Activated naive CD8-positive, alpha-beta T cell treated with anti-CD3 and anti-CD28 coated beads, Interleukin-2, amount 10 ng/mL, durations not matched to agents 7 days and 5 days (primary cell): ENCODE results near the gene MATCAP1. TPM values are rescaled to one million over a fixed set of nuclear protein-coding genes. Genes with fewer than 3 reads are reported as not detected.

ENCODE experiments used
- ATAC-seq: fragments of 150-1000 bp; cut with Tn5 transposase; one replicate; pipeline ENCODE4 v1.10.0; 2021; ENCODE audit warnings: low read depth, moderate library complexity
- POLR2A ChIA-PET: fragments of 350-600 bp; sonication (Branson Sonifier 250); formaldehyde crosslinking; loops from one replicate; lab custom pipeline; 2021; ENCODE audit warnings: antibody characterized with exemption; lab: Charles Lee
- DNase-seq: peaks from one replicate; pipeline ENCODE4 v3.0.0; 2021
- H3K27ac Mint-ChIP-seq: one replicate; pipeline ENCODE4 v1.8.0; 2022; ENCODE audit warnings: mild to moderate bottlenecking, mixed read lengths
- H3K27me3 Mint-ChIP-seq: one replicate; pipeline ENCODE4 v1.8.0; 2022; ENCODE audit warnings: mild to moderate bottlenecking, moderate library complexity, mixed read lengths
- H3K36me3 Mint-ChIP-seq: one replicate; pipeline ENCODE4 v1.8.0; 2021; ENCODE audit warnings: mild to moderate bottlenecking, mixed read lengths
- H3K4me1 Mint-ChIP-seq: one replicate; pipeline ENCODE4 v1.8.0; 2021; ENCODE audit warnings: mixed read lengths
- H3K4me3 Mint-ChIP-seq: one replicate; pipeline ENCODE4 v1.8.0; 2022; ENCODE audit warnings: mild to moderate bottlenecking, moderate library complexity, mixed read lengths
- H3K9me3 Mint-ChIP-seq: one replicate; pipeline ENCODE4 v1.8.0; 2021; ENCODE audit warnings: mixed read lengths
- total RNA-seq, 2 experiments: library from RNA; stranded (reverse); gene quantifications; one replicate each; pipeline ENCODE4 v1.2.3, GENCODE V29; 2021

MATCAP1 gene
- total RNA-seq, 2 experiments from 2014 or later: 57.4 to 59.1 TPM

DNA sequence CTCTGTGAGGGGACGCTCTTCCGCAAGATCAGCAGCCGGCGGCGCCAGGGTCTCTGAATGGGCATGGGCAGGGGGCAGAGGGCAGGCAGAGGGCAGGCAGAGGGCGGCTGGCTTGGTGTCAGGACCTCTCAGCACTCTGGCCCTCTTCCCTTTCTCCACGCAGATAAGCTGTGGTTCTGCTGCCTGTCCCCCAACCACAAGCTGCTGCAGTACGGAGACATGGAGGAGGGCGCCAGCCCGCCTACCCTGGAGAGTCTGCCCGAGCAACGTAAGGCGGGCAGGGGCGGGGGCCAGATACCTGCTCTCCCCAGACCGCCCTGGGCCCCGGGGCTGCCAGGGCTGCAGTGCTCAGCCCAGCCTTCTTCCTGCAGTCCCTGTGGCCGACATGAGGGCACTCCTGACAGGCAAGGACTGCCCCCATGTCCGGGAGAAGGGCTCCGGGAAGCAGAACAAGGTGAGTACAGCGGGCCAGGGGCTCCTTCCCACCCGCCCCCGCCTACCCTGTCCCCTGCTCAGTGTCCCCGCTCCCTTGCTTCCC, 19.3 kb upstream of the MATCAP1 start:
- H3K4me3 Mint-ChIP-seq: no peak overlapping the region
- peaks cover 6% of the 10 kb centered on the region for H3K4me1 Mint-ChIP-seq
- H3K36me3 Mint-ChIP-seq: peaks cover 2% of the 10 kb centered on the region
- H3K27ac Mint-ChIP-seq: no peak overlapping the region
- no peaks in the 10 kb centered on the region for H3K27me3 Mint-ChIP-seq
- no peak for DNase-seq
- POLR2A ChIA-PET: interaction anchor here (0.6 kb wide), 1 partner anchor 44 kb away, joined by 3 read pairs; no protein-coding TSS in a partner anchor
- no peaks in the 10 kb centered on the region for H3K9me3 Mint-ChIP-seq
- no peak for ATAC-seq

DNA sequence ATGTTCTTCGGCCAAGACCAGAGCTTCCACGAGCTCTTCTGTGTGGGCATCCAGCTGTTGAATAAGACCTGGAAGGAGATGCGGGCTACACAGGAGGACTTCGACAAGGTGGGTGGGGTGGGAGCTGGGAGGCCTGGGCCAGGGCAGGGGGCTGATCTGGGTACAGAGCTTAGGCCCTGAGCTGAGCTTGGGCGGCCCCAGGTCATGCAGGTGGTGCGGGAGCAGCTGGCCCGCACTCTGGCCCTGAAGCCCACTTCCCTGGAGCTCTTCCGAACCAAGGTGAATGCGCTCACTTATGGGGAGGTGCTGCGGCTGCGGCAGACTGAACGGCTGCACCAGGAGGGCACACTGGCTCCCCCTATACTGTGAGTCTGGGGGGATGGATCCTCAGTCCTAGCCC, 18.7 kb upstream of the MATCAP1 start:
- Mint-ChIP-seq H3K36me3 (peaks cover 2% of the 10 kb centered on the region), H3K27me3 (no peaks in the 10 kb centered on the region), H3K4me3 (no peak overlapping the region), H3K4me1 (peaks cover 6% of the 10 kb centered on the region), H3K9me3 (no peaks in the 10 kb centered on the region), H3K27ac (no peak overlapping the region)
- POLR2A ChIA-PET: interaction anchor here (0.6 kb wide), 1 partner anchor 44 kb away, joined by 3 read pairs; no protein-coding TSS in a partner anchor
- DNase-seq: no peak
- no peak for ATAC-seq

DNA sequence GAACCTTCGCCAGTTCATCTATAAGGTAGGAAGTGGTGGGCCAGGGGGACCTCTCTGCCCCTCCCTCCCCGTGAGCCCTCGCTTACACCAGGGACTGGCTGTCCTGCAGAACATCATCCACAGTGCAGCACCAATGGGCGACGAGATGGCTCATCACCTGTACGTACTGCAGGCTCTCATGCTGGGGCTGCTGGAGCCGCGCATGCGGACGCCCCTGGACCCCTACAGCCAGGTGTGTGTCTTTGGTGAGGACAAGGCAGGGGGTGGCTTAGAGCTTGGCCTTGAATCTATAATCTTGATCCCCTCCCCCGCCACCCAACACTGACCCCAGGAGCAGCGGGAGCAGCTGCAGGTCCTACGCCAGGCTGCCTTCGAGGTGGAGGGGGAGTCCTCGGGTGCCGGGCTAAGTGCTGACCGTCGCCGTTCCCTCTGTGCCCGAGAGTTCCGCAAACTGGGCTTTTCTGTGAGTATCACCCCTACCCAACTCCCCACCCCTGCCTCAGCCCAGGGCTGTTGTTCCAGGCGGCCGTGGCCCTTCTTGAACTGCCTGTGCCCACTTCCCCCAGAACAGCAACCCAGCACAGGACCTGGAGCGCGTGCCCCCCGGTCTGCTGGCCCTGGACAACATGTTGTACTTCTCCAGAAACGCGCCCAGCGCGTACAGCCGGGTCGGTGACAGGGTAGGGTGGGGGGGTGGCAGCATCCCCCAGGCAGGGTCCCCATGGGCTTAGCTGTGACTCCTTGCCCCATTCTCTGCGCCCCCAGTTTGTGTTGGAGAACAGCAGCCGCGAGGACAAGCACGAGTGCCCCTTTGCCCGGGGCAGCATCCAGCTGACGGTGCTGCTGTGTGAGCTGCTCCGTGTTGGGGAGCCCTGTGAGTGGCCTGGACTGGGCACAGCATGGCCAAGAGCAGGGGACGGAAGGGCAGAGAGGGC, 17.9 kb upstream of the MATCAP1 start:
- no peak overlapping the region for H3K4me3 Mint-ChIP-seq
- H3K4me1 Mint-ChIP-seq: peaks cover 6% of the 10 kb centered on the region
- no peaks in the 10 kb centered on the region for H3K27me3 Mint-ChIP-seq
- H3K36me3 Mint-ChIP-seq: peaks cover 6% of the 10 kb centered on the region
- H3K27ac Mint-ChIP-seq: no peak overlapping the region
- POLR2A ChIA-PET: no interaction called here
- H3K9me3 Mint-ChIP-seq: no peaks in the 10 kb centered on the region
- DNase-seq (no peak), ATAC-seq (no peak)

DNA sequence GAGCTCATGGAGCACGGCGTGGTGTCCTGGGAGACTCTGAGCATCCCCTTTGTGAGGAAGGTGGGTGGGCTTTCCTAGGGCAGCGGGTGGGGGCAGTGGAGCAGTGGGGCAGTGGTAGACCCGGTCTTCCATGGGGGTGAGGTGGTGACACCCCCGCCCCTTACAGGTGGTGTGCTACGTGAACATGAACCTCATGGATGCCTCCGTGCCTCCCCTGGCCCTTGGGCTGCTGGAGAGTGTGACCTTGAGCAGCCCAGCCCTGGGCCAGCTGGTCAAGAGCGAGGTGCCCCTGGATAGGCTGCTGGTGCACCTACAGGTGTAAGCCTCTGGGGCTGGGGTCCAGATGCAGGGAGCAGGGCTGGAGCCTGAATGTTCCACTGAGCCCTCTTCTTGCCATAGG, 16.7 kb upstream of the MATCAP1 start:
- no peaks in the 10 kb centered on the region for H3K9me3 Mint-ChIP-seq
- POLR2A ChIA-PET: no interaction called here
- H3K4me1 Mint-ChIP-seq: peaks cover 9% of the 10 kb centered on the region
- no peak overlapping the region for H3K4me3 Mint-ChIP-seq
- ATAC-seq: no peak
- no peak for DNase-seq
- peaks cover 15% of the 10 kb centered on the region for H3K36me3 Mint-ChIP-seq
- H3K27ac Mint-ChIP-seq: no peak overlapping the region
- H3K27me3 Mint-ChIP-seq: no peaks in the 10 kb centered on the region

DNA sequence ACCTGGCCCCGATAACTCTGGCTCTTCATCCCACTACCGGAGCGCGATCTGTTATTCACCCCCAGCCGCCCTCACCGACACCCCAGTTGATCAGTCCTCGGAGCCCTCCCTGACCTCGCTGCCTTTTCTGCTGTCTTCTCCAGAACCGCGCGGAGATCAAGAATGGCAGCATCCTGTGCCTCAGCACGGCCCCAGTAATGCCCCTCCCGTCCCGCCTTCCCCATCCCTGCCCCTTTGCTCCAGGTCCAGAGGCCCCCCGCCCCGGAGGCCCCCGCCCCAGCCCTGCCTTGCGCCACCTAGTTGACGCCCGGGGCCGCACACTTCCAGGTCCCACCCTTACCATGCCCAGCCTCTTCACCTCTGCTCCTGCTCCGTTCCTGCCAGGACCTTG, 16.0 kb upstream of the MATCAP1 start:
- Mint-ChIP-seq H3K36me3 (peaks cover 15% of the 10 kb centered on the region), H3K27me3 (no peaks in the 10 kb centered on the region), H3K27ac (no peak overlapping the region), H3K4me1 (peaks cover 9% of the 10 kb centered on the region), H3K4me3 (no peak overlapping the region), H3K9me3 (no peaks in the 10 kb centered on the region)
- ATAC-seq: no peak
- POLR2A ChIA-PET: no interaction called here
- no peak for DNase-seq

DNA sequence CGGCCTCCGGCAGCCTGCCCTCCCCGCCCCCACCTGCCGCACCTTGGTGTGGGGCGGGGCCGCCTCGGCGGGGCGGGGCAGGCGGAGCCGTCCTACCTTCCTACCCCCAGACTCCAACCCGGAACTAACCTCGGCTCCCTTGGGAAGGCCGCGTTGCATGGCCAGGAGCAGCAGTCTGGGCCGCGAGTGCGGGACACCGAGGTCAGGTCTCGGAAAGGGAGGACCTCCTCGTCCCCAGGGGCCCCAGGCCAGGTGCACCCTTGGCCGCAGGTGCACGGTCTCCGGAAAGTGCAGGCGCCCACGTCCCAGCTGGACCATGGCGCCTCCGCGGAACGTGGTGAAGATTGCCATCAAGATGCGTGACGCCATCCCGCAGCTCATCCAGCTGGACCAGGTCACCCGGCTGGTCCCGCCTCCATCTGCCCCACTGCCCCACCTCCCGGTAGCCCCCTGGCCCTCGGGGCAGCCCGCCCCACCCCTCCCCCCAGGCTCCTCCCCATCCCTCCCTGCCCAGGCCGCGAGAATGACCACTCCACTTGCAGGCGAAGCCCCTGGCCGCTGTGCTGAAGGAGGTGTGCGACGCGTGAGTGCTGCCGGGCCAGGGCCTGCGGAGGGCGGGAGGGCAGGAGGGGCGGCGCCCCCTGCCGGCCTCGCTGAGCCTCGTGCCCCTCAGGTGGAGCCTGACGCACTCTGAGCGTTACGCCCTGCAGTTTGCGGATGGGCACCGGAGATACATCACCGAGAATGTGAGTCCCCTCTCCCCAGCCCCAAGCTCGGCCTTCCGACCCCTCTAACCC, 15.4 kb upstream of the MATCAP1 start, which contains the start of gene ELMO3:
Gene ELMO3 (plus strand): TSS at position 121 of the 797 bp plus-strand sequence. CDS start 196 bp downstream, at position 317.
- ATAC-seq (no peak), DNase-seq (no peak)
- Mint-ChIP-seq H3K9me3 (no peaks in the 10 kb centered on the region), H3K36me3 (peaks cover 15% of the 10 kb centered on the region), H3K4me1 (peaks cover 9% of the 10 kb centered on the region), H3K4me3 (no peak within 1 kb of the TSS), H3K27me3 (no peaks in the 10 kb centered on the region), H3K27ac (no peak within 1 kb of the TSS)
- POLR2A ChIA-PET: no interaction called here

DNA sequence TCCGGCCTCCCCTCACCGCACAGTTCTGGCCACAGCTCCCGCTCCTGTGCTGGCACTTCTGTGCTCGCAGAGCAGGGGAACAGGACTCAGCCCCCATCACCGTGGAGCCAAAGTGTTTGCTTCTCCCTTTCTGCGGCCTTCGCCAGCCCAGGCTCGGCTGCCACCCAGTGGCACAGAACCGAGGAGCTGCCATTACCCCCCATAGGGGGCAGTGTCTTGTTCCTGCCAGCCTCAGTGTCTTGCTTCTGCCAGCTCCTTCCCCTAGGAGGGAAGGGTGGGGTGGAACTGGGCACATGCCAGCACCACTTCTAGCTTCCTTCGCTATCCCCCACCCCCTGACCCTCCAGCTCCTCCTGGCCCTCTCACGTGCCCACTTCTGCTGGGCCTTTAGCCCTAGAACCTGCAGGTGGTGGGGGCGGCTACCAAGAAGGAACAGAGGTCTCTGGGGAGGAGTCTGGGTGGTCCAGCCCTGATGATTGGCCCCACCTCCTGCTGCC, 14.5 kb upstream of the MATCAP1 start:
- Mint-ChIP-seq H3K27ac (no peak overlapping the region), H3K4me1 (peaks cover 17% of the 10 kb centered on the region), H3K9me3 (no peaks in the 10 kb centered on the region), H3K4me3 (no peak overlapping the region), H3K27me3 (no peaks in the 10 kb centered on the region), H3K36me3 (peaks cover 15% of the 10 kb centered on the region)
- ATAC-seq (peak; percentile 35), DNase-seq (no peak)
- POLR2A ChIA-PET: interaction anchor here (1.0 to 1.6 kb wide), 2 partner anchors 10 to 29 kb away, joined by 3 to 8 read pairs; partner anchors contain the start of gene TMEM208

DNA sequence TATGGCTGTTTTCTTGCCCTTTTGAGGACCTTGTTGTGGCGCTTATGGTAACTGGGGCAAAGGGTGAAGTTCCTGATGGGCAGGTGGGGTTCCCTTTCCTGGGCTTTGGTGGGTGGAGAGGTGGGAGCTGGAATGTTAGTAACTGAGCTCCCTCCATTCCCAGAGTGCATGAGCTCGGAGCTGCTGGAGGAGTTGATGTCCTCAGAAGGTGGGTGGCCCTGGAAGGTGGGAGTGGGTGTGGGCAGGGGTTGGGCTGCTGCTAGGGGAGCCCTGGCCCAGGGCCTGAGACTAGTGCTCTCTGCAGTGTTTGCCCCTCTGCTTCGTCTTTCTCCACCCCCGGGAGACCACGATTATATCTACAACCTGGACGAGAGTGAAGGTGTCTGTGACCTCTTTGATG, 13.9 kb upstream of the MATCAP1 start:
- Mint-ChIP-seq H3K4me1 (peaks cover 23% of the 10 kb centered on the region), H3K27me3 (no peaks in the 10 kb centered on the region), H3K36me3 (peaks cover 17% of the 10 kb centered on the region), H3K4me3 (no peak overlapping the region), H3K27ac (no peak overlapping the region), H3K9me3 (no peaks in the 10 kb centered on the region)
- DNase-seq (no peak), ATAC-seq (no peak)
- POLR2A ChIA-PET: interaction anchor here (0.9 to 1.6 kb wide), 3 partner anchors 11 to 151 kb away, joined by 3 to 8 read pairs (median 5); partner anchors contain the start of gene TMEM208

DNA sequence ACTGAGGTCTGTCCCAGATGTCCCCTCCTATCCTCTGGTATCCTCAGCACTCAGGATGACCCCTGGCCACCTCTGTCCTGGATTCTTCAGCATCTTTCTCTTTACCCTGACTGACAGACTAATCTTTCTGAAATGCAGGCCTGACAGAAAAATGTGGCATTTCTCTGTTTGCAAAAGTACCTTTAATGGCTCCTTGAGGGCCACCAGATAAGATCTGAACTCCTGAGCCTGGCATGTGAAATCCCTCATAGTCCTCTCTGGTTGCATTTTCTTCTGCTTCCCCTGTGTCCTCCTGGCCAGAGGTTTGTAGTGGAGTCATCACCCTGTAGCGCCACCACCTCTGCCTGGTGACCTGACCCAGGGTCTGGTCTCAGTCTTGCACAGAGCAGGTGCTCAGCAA, 13.1 kb upstream of the MATCAP1 start:
- POLR2A ChIA-PET: interaction anchor here (0.9 kb wide), 1 partner anchor 150 kb away, joined by 5 read pairs; no protein-coding TSS in a partner anchor
- no peak for ATAC-seq
- H3K27ac Mint-ChIP-seq: peak overlapping the region; percentile 8

DNA sequence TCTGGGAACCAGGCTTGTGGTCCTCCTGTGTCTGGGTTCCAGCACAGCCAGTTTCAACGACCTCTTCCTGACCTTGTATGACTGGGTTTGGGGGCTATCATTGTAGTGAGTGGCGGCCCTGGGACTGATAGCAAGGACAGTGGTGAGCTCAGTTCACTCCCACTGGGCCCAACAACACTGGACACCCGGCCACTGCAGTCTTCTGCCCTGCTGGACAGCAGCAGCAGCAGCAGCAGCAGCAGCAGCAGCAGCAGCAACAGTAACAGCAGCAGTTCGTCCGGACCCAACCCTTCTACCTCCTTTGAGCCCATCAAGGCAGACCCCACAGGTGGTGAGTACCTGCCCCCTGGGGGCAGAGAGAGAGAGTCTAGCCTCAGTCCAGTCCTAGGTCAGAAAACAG, 11.9 kb upstream of the MATCAP1 start:
- peaks cover 32% of the 10 kb centered on the region for H3K4me1 Mint-ChIP-seq
- H3K4me3 Mint-ChIP-seq: no peak overlapping the region
- peaks cover 19% of the 10 kb centered on the region for H3K36me3 Mint-ChIP-seq
- H3K9me3 Mint-ChIP-seq: no peaks in the 10 kb centered on the region
- no peak for ATAC-seq
- POLR2A ChIA-PET: no interaction called here
- H3K27ac Mint-ChIP-seq: peak overlapping the region; percentile 13
- DNase-seq: no peak
- H3K27me3 Mint-ChIP-seq: no peaks in the 10 kb centered on the region

More for the DNA sequence above, 13.1 kb upstream of the MATCAP1 start:
- H3K4me3 Mint-ChIP-seq: no peak overlapping the region
- DNase-seq: no peak
- no peaks in the 10 kb centered on the region for H3K9me3 Mint-ChIP-seq
- H3K36me3 Mint-ChIP-seq: peaks cover 19% of the 10 kb centered on the region
- H3K4me1 Mint-ChIP-seq: peaks cover 26% of the 10 kb centered on the region
- no peaks in the 10 kb centered on the region for H3K27me3 Mint-ChIP-seq

DNA sequence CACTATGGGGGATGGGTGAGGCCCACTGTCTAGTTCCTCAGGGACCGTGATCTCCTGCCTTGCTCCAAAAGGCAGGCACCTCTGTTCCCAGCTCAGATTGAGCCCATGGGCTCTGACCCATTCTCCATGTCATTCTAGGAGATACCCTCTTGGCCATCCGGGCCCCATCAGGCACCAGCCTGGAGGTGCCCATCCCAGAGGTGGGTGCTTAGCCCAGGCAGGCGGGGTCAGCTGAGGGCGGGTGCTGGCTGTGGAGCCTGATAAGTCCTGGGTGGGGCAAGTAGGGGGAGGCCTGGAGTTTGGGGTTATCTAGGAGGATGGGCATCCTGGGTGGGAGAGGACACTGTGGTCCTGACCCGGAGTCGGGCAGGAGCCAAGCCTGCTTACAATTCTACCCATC, 10.5 kb upstream of the MATCAP1 start:
- Mint-ChIP-seq H3K27ac (no peak overlapping the region), H3K4me3 (peak overlapping the region; percentile 95), H3K27me3 (no peaks in the 10 kb centered on the region), H3K36me3 (peaks cover 17% of the 10 kb centered on the region), H3K9me3 (no peaks in the 10 kb centered on the region), H3K4me1 (peaks cover 32% of the 10 kb centered on the region)
- POLR2A ChIA-PET: no interaction called here
- ATAC-seq (no peak), DNase-seq (no peak)

DNA sequence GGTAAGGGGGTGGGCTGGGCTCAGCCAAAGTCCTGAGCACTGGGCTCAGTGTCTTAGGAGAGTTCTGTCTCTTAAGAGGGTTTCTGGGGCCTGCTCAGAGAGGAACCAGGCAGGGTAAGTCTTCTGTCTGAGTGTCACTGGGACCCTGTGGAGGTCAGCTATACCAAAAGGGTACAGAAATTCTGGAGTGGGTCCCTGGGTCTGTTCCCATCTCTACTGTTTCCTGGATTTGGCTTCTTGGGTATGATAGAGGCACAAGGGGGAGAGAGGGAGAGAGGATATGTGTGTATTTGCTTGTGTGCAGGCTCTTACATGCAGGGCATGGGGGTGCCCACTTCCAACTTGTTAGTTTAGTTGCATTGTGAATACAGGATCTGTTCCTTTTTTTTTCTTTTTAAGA, 9.8 kb upstream of the MATCAP1 start:
- Mint-ChIP-seq H3K36me3 (peaks cover 17% of the 10 kb centered on the region), H3K9me3 (no peaks in the 10 kb centered on the region), H3K27ac (peak overlapping the region; percentile 86), H3K27me3 (no peaks in the 10 kb centered on the region), H3K4me1 (peaks cover 32% of the 10 kb centered on the region), H3K4me3 (peak overlapping the region; percentile 95)
- DNase-seq (no peak), ATAC-seq (no peak)
- POLR2A ChIA-PET: interaction anchor here (1.1 to 1.4 kb wide), 4 partner anchors 10 to 179 kb away, joined by 3 to 11 read pairs (median 3); partner anchors contain the start of gene MATCAP1
